Spleen (tissue), 11 donors: ENCODE results near the gene AMPH. TPM values are rescaled to one million over a fixed set of nuclear protein-coding genes. Genes with fewer than 3 reads are reported as not detected.

Experiments used
- DNase-seq: peaks from one replicate; pipeline ENCODE4 v3.0.0-alpha.2; 2020
- H3K27ac ChIP-seq, 8 donors: fragments of 200-600 bp; sonication (generic) in 7 of 8; 1 replicate in 4 of 8; 2 replicates in 4 of 8; pipeline versions ENCODE4 v1.5.0 to v1.8.0; 2016 to 2021; ENCODE audit warnings: inconsistent platforms in 4 of 8, mild to moderate bottlenecking in 4 of 8, moderate library complexity in 1 of 8
- H3K27me3 ChIP-seq, 7 donors: fragments of 200-600 bp; sonication (generic) in 6 of 7; replicated peaks in 1 of 7; 1 replicate in 4 of 7; 2 replicates in 3 of 7; pipeline versions ENCODE4 v1.5.0 to v1.8.0; 2016 to 2021; ENCODE audit warnings: inconsistent platforms in 3 of 7, mild to moderate bottlenecking in 1 of 7
- H3K36me3 ChIP-seq, 6 donors: fragments of 200-600 bp; sonication (generic) in 5 of 6; 1 replicate in 4 of 6; 2 replicates in 2 of 6; pipeline versions ENCODE4 v1.5.0 to v1.8.0; 2016 to 2021; ENCODE audit warnings: inconsistent platforms in 2 of 6
- H3K4me1 ChIP-seq, 6 donors: fragments of 200-600 bp; sonication (generic) in 5 of 6; 1 replicate in 3 of 6; 2 replicates in 3 of 6; pipeline versions ENCODE4 v1.5.0 to v1.8.0; 2016 to 2021; ENCODE audit warnings: inconsistent platforms in 3 of 6
- H3K4me3 ChIP-seq, 8 donors: fragments of 200-600 bp; sonication (generic) in 7 of 8; 1 replicate in 4 of 8; 2 replicates in 4 of 8; pipeline versions ENCODE4 v1.5.0 to v1.8.0; 2016 to 2021; ENCODE audit warnings: inconsistent platforms in 4 of 8, mild to moderate bottlenecking in 4 of 8, moderate library complexity in 2 of 8
- H3K9me3 ChIP-seq, 8 donors: fragments of 200-600 bp; sonication (generic) in 7 of 8; 1 replicate in 4 of 8; 2 replicates in 4 of 8; pipeline versions ENCODE4 v1.5.0 to v1.8.0; 2016 to 2021; ENCODE audit warnings: inconsistent platforms in 4 of 8
- POLR2A ChIP-seq, 3 donors: fragments of 450-650 bp; IDR thresholded peaks; one replicate each; pipeline ENCODE4 v1.5.1; 2017; ENCODE audit warnings: antibody characterized with exemption in 3 of 3, mild to moderate bottlenecking in 1 of 3
- POLR2AphosphoS5 ChIP-seq, 3 donors: sonication (generic); formaldehyde crosslinking; IDR thresholded peaks; one replicate each; pipeline ENCODE4 v1.5.1; 2017; ENCODE audit warnings: antibody characterized with exemption in 3 of 3
- WGBS, 5 donors: extraction: QIAGEN DNeasy Blood & Tissue Kit in 3 of 5; methylation state at CpG; one replicate each; pipeline versions ENCODE4 v1.1.5 to v1.1.7; 2013 to 2018; 5-methylcytosine and 5-hydroxymethylcytosine counted together
- intact Hi-C: fragments of 100-400 bp; cut with DNase I; formaldehyde crosslinking; loops from one replicate; pipeline ENCODE4 v1.15.0; 2023; ENCODE audit warnings: low total_unique reads
- polyA plus RNA-seq, 3 donors: library from polyadenylated mRNA; stranded (reverse); fragments of 200-250 nt; gene quantifications; one replicate each; pipeline ENCODE4 v1.2.1, GENCODE V29; 2013
- total RNA-seq, 7 donors: library from RNA; depleted of rRNA in 3 of 7; stranded (reverse); fragments of >200 nt in 3 of 7; fragmentation: NEBNext Ultra II Directional in 4 of 7; extraction: Animal tissue kit (Norgen Biotek cat#: 25700) in 4 of 7; gene quantifications; one replicate each; pipeline versions ENCODE4 v1.1.0 to v1.2.1, GENCODE V29; 2016 to 2021
- TF ChIP-seq, protein P1 (sequence below), 11 experiments: fragments of 200-600 bp in 7 of 11; fragments of 450-650 bp in 4 of 11; sonication (generic) in 4 of 11; IDR thresholded peaks in 8 of 11; conservative IDR thresholded peaks in 3 of 11; 1 replicate in 7 of 11; 2 replicates in 4 of 11; pipeline versions ENCODE4 v1.4.0 to v1.8.0; 2016 to 2021; ENCODE audit warnings: antibody characterized with exemption in 11 of 11, inconsistent platforms in 4 of 11, mild to moderate bottlenecking in 1 of 11
- donor health status: healthy with polysubstance abuse.
- donor health status: DM: no; HTN: no; CAD: no; lungs with moderate emphysema.
- donor health status: DM: no; HTN: no; CAD: no.
- donor health status: Bipolar disorder and iron deficiency.
- donor health status: healthy.
- donor health status: DM: no; HTN: no; CAD: no.
- donor health status: DM: yes; HTN: yes; CAD: no.

AMPH gene
- total and polyA plus RNA-seq, 10 donors = 0.09 to 10.3 (median 1.1) TPM

DNA sequence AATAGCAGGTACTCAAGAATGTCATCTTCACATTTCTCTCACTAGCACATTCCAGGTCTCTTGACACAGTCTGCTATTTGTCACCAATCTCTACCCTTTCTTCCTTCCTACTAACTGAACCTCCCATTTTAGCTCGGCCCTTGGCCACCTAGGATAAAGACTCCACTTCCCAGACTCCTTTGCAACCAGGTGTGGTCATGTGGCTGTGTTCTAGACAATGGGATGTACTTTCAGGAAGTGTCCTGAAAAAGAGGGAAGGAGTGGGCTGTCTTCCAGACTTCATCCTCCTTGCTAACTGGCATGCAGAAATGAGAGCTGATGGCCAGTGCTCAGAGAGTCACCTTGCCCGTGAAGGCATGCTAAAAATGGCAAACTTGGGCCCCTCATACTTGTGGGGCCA lies 139.2 kb downstream of the AMPH start:
- H3K27me3 ChIP-seq = no peaks in the 10 kb centered on the region
- 59 to 75% (median 68%) methylated on average over 2 of the region's 2 CpGs for WGBS, 5 donors

DNA sequence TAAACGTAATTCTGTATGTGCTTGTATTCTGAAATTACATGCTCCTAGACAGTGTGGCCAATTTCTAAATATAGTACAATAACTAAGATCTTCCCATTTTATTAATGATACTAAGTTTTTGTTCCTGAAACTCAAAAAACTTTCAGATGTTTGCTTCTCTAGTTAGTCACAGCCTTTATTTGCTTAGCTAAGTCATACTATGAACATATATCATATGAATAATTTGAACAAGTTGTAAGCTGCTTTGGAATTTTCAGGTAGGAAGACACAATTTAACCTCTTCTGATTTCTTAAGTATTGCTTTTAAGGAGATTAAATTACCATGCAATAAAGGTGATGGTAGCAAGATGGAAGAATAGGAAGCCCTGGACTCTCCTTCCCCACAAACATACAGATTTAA lies 148.7 kb downstream of the AMPH start:
- intact Hi-C loops = no loop called here
- peaks cover 0 to 5% (median 0%) of the 10 kb centered on the region in 7 donors for H3K27me3 ChIP-seq
- 83 to 95% (median 89%) methylated on average over 1 of the region's 1 CpG for WGBS, 5 donors
- H3K9me3 ChIP-seq = peaks cover 0 to 29% (median 20%) of the 10 kb centered on the region in 8 donors
- H3K4me1 ChIP-seq = no peaks in the 10 kb centered on the region
- DNase-seq = no peak
- no peak overlapping the region for H3K27ac ChIP-seq
- no peak overlapping the region for H3K4me3 ChIP-seq
- TF ChIP-seq POLR2AphosphoS5 (IDR thresholded peaks at IDR 0.05) = no peak
- TF ChIP-seq POLR2A (IDR thresholded peaks at IDR 0.05) = no peak
- TF ChIP-seq, protein P1, sequence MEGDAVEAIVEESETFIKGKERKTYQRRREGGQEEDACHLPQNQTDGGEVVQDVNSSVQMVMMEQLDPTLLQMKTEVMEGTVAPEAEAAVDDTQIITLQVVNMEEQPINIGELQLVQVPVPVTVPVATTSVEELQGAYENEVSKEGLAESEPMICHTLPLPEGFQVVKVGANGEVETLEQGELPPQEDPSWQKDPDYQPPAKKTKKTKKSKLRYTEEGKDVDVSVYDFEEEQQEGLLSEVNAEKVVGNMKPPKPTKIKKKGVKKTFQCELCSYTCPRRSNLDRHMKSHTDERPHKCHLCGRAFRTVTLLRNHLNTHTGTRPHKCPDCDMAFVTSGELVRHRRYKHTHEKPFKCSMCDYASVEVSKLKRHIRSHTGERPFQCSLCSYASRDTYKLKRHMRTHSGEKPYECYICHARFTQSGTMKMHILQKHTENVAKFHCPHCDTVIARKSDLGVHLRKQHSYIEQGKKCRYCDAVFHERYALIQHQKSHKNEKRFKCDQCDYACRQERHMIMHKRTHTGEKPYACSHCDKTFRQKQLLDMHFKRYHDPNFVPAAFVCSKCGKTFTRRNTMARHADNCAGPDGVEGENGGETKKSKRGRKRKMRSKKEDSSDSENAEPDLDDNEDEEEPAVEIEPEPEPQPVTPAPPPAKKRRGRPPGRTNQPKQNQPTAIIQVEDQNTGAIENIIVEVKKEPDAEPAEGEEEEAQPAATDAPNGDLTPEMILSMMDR (IDR thresholded peaks at IDR 0.05 in 8 of 11, conservative IDR thresholded peaks at IDR 0.05 in 3 of 11) = no peak
- H3K36me3 ChIP-seq = no peaks in the 10 kb centered on the region

More for the DNA sequence above, 139.2 kb downstream of the AMPH start:
- intact Hi-C loops = no loop called here
- no peaks in the 10 kb centered on the region for H3K36me3 ChIP-seq
- H3K4me3 ChIP-seq = no peak overlapping the region
- H3K4me1 ChIP-seq = no peaks in the 10 kb centered on the region
- no peak for DNase-seq
- no peaks in the 10 kb centered on the region for H3K9me3 ChIP-seq
- H3K27ac ChIP-seq = no peak overlapping the region
- TF ChIP-seq, protein P1 (IDR thresholded peaks at IDR 0.05 in 8 of 11, conservative IDR thresholded peaks at IDR 0.05 in 3 of 11) = no peak
- TF ChIP-seq POLR2AphosphoS5 (IDR thresholded peaks at IDR 0.05) = no peak
- TF ChIP-seq POLR2A (IDR thresholded peaks at IDR 0.05) = no peak

DNA sequence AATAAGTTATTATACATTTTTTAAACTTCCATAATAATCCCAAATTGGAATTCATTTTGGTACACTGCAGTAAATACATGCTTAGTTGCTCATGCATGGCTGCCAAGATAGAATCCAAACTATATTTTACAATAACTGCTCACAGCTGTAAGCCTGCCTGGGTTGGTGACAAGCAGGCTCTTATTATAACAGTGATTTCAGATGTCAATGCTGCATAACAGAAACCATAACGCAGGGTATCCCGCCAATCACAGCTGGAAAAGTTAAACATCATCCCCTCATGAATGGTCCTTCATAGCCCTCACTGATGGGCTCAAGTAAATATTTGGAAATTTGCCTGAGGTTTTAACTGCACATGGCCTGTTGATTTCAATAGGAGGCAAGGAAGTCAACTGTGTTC lies 149.8 kb downstream of the AMPH start:
- no peak overlapping the region for H3K27ac ChIP-seq
- no peak for DNase-seq
- TF ChIP-seq, protein P1 (IDR thresholded peaks at IDR 0.05 in 8 of 11, conservative IDR thresholded peaks at IDR 0.05 in 3 of 11) = no peak
- peaks cover 0 to 5% (median 0%) of the 10 kb centered on the region in 7 donors for H3K27me3 ChIP-seq
- H3K4me1 ChIP-seq = no peaks in the 10 kb centered on the region
- no peaks in the 10 kb centered on the region for H3K36me3 ChIP-seq
- H3K9me3 ChIP-seq = peaks cover 0 to 30% (median 20%) of the 10 kb centered on the region in 8 donors
- WGBS, 5 donors = 78 to 96% (median 91%) methylated on average over 2 of the region's 2 CpGs
- intact Hi-C loops = no loop called here
- no peak overlapping the region for H3K4me3 ChIP-seq

DNA sequence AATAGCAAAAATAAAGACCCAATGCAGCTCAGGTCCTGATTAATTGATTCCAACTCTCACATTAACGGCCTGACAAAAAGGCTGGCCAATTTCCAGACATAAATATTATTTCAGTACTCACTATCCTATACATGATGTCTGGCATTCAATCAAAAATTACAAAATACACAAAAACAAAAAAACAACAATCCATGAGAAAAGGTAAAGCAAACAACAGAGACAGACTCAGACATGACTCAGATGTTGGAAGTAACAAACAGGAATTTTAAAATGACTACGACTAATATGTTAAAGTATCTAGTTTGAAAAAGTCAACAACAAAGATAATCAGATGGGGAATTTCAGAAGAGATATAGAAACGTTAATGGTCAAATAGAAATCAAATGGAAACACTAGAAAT lies 152.8 kb downstream of the AMPH start:
- no peak overlapping the region for H3K27ac ChIP-seq
- TF ChIP-seq POLR2A (IDR thresholded peaks at IDR 0.05) = no peak
- TF ChIP-seq POLR2AphosphoS5 (IDR thresholded peaks at IDR 0.05) = no peak
- TF ChIP-seq, protein P1 (IDR thresholded peaks at IDR 0.05 in 8 of 11, conservative IDR thresholded peaks at IDR 0.05 in 3 of 11) = no peak
- no peak overlapping the region for H3K4me3 ChIP-seq
- WGBS, 5 donors = 50 to 72% (median 55%) methylated on average over 3 of the region's 3 CpGs
- intact Hi-C loops = no loop called here
- no peaks in the 10 kb centered on the region for H3K4me1 ChIP-seq
- peaks cover 0 to 17% (median 7%) of the 10 kb centered on the region in 8 donors for H3K9me3 ChIP-seq
- peaks cover 0 to 5% (median 0%) of the 10 kb centered on the region in 7 donors for H3K27me3 ChIP-seq
- H3K36me3 ChIP-seq = no peaks in the 10 kb centered on the region
- DNase-seq = no peak
